Caco-2 (cell line): ENCODE measurements around the gene KIAA1755. TPM values are rescaled to one million over a fixed set of nuclear protein-coding genes. Genes with fewer than 3 reads are reported as not detected.

ENCODE experiments used
- BruUV-seq: library from RNA; stranded (reverse); fragments of 400-500 nt; replicated peaks from 2 replicates; lab custom pipeline; 2021; lab: Mats Ljungman, UMichigan
- CTCF ChIA-PET: fragments of 300-600 bp; sonication (Branson Sonifier 250); formaldehyde crosslinking; loops from one replicate; lab custom pipeline; 2022; ENCODE audit warnings: antibody characterized with exemption; lab: Charles Lee
- POLR2A ChIA-PET: fragments of 300-600 bp; sonication (Branson Sonifier 250); formaldehyde crosslinking; loops from one replicate; lab custom pipeline; 2022; ENCODE audit warnings: antibody characterized with exemption; lab: Charles Lee
- DNase-seq, 2 experiments: peaks; one replicate each; pipeline versions ENCODE4 v3.0.0 to v3.0.0-alpha.2; 2020 to 2022
- H3K27me3 ChIP-seq: replicated peaks from 2 replicates; pipeline ENCODE4 v1.6.0; 2011; ENCODE audit warnings: low read length; ENCODE audit not compliant: control insufficient read depth, insufficient read depth
- H3K36me3 ChIP-seq: 2 replicates; pipeline ENCODE4 v1.5.1; 2011; ENCODE audit warnings: low read length; ENCODE audit not compliant: control insufficient read depth, insufficient read depth
- H3K4me1 ChIP-seq: fragments of 250-450 bp; sonication (Bioruptor Pico); 2 replicates; pipeline ENCODE4 v1.5.1; 2020; ENCODE audit warnings: mild to moderate bottlenecking
- H3K4me3 ChIP-seq: 2 replicates; pipeline ENCODE4 v1.5.1; 2011; ENCODE audit warnings: low read depth, mild to moderate bottlenecking, control low read depth, low read length
- H3K9me3 ChIP-seq: fragments of 250-450 bp; sonication (Bioruptor Pico); 2 replicates; pipeline ENCODE4 v1.5.1; 2020; ENCODE audit warnings: mild to moderate bottlenecking, moderate library complexity
- H3K27ac Mint-ChIP-seq: one replicate; pipeline ENCODE4 v1.8.0; 2022; ENCODE audit warnings: mixed read lengths; ENCODE audit not compliant: unreplicated experiment
- H3K27me3 Mint-ChIP-seq: one replicate; pipeline ENCODE4 v1.8.0; 2022; ENCODE audit warnings: mixed read lengths; ENCODE audit not compliant: insufficient read depth, unreplicated experiment
- H3K36me3 Mint-ChIP-seq: one replicate; pipeline ENCODE4 v1.8.0; 2022; ENCODE audit warnings: mild to moderate bottlenecking, mixed read lengths; ENCODE audit not compliant: insufficient read depth, unreplicated experiment
- H3K4me1 Mint-ChIP-seq: one replicate; pipeline ENCODE4 v1.8.0; 2022; ENCODE audit warnings: low read depth, mixed read lengths; ENCODE audit not compliant: unreplicated experiment
- H3K4me3 Mint-ChIP-seq: one replicate; pipeline ENCODE4 v1.8.0; 2022; ENCODE audit warnings: mild to moderate bottlenecking, moderate library complexity, mixed read lengths; ENCODE audit not compliant: unreplicated experiment
- H3K9me3 Mint-ChIP-seq: one replicate; pipeline ENCODE4 v1.8.0; 2022; ENCODE audit warnings: mixed read lengths; ENCODE audit not compliant: unreplicated experiment
- intact Hi-C: fragments of 100-400 bp; cut with micrococcal nuclease; formaldehyde crosslinking; loops from one replicate; pipeline ENCODE4 v1.10.0; 2022; ENCODE audit not compliant: unreplicated experiment
- total RNA-seq: library from RNA; stranded (reverse); gene quantifications from 2 replicates; pipeline ENCODE4 v1.2.3, GENCODE V29; 2022
- TF ChIP-seq, protein P1 (sequence below), 2 experiments: fragments of 200-600 bp in 1 of 2; IDR thresholded peaks; 1 replicate in 1 of 2; 2 replicates in 1 of 2; pipeline versions ENCODE4 v1.5.1 to v1.8.0; 2011 to 2022; ENCODE audit warnings: antibody characterized with exemption in 1 of 2, control low read depth in 1 of 2, inconsistent platforms in 1 of 2, low read depth in 1 of 2, low read length in 1 of 2, mild to moderate bottlenecking in 1 of 2, moderate library complexity in 1 of 2; ENCODE audit not compliant: insufficient read depth in 1 of 2, severe bottlenecking in 1 of 2, unreplicated experiment in 1 of 2

The KIAA1755 gene
- total RNA-seq, 1 experiment from 2014 or later: 0.20 TPM

GRCh38 chr20:38203337-38203980 is 57.1 kb downstream of the KIAA1755 start:
- intact Hi-C loops: no loop called here
- CTCF ChIA-PET: interaction anchor here (0.8 to 1.2 kb wide), 2 partner anchors 17 to 146 kb away, joined by 3 to 5 read pairs; no protein-coding TSS in a partner anchor
- H3K4me1 Mint-ChIP-seq: no peaks in the 10 kb centered on the region
- no peak overlapping the region for H3K4me3 Mint-ChIP-seq
- TF ChIP-seq, protein P1, sequence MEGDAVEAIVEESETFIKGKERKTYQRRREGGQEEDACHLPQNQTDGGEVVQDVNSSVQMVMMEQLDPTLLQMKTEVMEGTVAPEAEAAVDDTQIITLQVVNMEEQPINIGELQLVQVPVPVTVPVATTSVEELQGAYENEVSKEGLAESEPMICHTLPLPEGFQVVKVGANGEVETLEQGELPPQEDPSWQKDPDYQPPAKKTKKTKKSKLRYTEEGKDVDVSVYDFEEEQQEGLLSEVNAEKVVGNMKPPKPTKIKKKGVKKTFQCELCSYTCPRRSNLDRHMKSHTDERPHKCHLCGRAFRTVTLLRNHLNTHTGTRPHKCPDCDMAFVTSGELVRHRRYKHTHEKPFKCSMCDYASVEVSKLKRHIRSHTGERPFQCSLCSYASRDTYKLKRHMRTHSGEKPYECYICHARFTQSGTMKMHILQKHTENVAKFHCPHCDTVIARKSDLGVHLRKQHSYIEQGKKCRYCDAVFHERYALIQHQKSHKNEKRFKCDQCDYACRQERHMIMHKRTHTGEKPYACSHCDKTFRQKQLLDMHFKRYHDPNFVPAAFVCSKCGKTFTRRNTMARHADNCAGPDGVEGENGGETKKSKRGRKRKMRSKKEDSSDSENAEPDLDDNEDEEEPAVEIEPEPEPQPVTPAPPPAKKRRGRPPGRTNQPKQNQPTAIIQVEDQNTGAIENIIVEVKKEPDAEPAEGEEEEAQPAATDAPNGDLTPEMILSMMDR (IDR thresholded peaks at IDR 0.05; ENCODE audit: insufficient read depth in 1 of 2, low read depth in 1 of 2, low read length in 1 of 2, severe bottlenecking in 1 of 2, unreplicated experiment in 1 of 2): no peak
- H3K27me3 ChIP-seq: no peaks in the 10 kb centered on the region
- H3K36me3 ChIP-seq: no peaks in the 10 kb centered on the region
- POLR2A ChIA-PET: no interaction called here
- DNase-seq: peak in 1 of 2 experiments; percentile 33
- H3K9me3 Mint-ChIP-seq: peaks cover 10% of the 10 kb centered on the region
- BruUV-seq: no TSS peak
- no peaks in the 10 kb centered on the region for H3K4me1 ChIP-seq
- peaks cover 8% of the 10 kb centered on the region for H3K27me3 Mint-ChIP-seq
- H3K36me3 Mint-ChIP-seq: no peaks in the 10 kb centered on the region
- H3K9me3 ChIP-seq: peaks cover 19% of the 10 kb centered on the region
- H3K4me3 ChIP-seq: no peak overlapping the region
- no peak overlapping the region for H3K27ac Mint-ChIP-seq

DNA sequence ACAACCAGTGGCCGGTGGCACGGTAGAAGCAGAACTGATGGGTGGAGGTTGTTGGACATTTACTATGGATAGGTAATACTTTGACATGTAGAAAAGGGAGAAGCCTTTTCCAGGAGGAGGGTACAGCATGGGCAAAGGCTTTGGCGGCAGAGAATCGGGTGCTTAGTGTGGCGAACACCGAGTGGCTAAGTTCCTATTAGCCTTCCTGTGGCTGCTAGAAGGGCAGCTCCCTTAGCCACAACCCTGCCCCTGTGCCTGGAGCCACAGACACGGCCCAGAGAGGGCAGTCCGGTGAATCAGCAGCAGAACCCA is 57.6 kb downstream of the KIAA1755 start:
- Mint-ChIP-seq H3K4me3 (no peak overlapping the region), H3K4me1 (no peaks in the 10 kb centered on the region), H3K27me3 (peaks cover 6% of the 10 kb centered on the region), H3K27ac (no peak overlapping the region), H3K36me3 (no peaks in the 10 kb centered on the region), H3K9me3 (peaks cover 10% of the 10 kb centered on the region)
- TF ChIP-seq, protein P1 (IDR thresholded peaks at IDR 0.05; ENCODE audit: insufficient read depth in 1 of 2, low read depth in 1 of 2, low read length in 1 of 2, severe bottlenecking in 1 of 2, unreplicated experiment in 1 of 2): no peak
- Histone ChIP-seq H3K27me3 (no peaks in the 10 kb centered on the region), H3K9me3 (peaks cover 19% of the 10 kb centered on the region), H3K4me1 (no peaks in the 10 kb centered on the region), H3K4me3 (no peak overlapping the region), H3K36me3 (no peaks in the 10 kb centered on the region)
- BruUV-seq: no TSS peak
- intact Hi-C loops: no loop called here
- ChIA-PET POLR2A (no interaction called here), CTCF (interaction anchor here (1.2 kb wide), 1 partner anchor 18 kb away, joined by 5 read pairs; no protein-coding TSS in a partner anchor)
- no peak for DNase-seq

DNA sequence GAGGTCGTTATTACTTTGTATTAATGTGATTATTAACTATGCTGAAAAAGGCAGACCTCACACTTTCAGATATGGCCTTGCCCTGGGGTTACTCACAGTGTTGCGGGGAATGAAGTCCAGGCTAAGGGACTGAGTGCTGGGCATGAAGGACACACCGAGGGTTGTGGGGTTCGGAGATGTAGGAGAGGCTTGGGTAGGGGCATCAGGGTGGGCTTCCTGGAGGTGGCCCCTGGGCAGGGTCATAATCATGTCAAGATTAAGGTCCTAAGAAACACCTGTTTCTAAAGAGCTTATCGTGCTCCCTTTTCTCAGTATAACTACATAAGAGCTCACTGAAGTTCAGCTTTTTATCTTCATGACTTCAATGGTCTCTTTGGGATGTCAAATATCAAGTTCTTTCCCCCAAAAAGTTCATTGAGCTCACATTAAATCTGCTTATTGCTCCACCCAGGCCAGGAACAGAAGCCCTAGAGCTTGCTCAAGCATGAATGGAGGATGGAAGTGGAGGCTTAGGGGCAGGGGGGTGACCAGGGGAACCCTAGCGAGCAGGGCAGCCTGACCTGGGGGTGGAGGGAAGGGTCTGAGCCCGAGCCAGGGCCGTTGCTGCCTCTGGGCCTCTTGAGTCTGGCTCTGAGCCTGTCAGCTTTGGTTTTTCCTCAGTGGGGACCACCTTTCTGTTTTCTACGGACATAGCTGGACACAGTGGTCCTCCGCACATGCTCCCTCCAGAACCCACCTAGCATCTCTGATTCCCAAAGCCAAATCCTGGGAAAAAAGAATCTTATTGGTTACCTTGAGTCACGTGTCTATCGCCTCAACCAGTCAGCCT is 58.2 kb downstream of the KIAA1755 start:
- Histone ChIP-seq H3K4me3 (no peak overlapping the region), H3K4me1 (no peaks in the 10 kb centered on the region), H3K36me3 (no peaks in the 10 kb centered on the region), H3K9me3 (peaks cover 17% of the 10 kb centered on the region), H3K27me3 (no peaks in the 10 kb centered on the region)
- H3K27ac Mint-ChIP-seq: no peak overlapping the region
- peak in 1 of 2 experiments; percentile 29 for DNase-seq
- ChIA-PET POLR2A (no interaction called here), CTCF (interaction anchor here (0.6 to 1.3 kb wide), 3 partner anchors 18 to 210 kb away, joined by 3 to 5 read pairs (median 3); no protein-coding TSS in a partner anchor)
- TF ChIP-seq, protein P1 (IDR thresholded peaks at IDR 0.05; ENCODE audit: insufficient read depth in 1 of 2, low read depth in 1 of 2, low read length in 1 of 2, severe bottlenecking in 1 of 2, unreplicated experiment in 1 of 2): no peak
- no peaks in the 10 kb centered on the region for H3K4me1 Mint-ChIP-seq
- H3K36me3 Mint-ChIP-seq: no peaks in the 10 kb centered on the region
- peaks cover 10% of the 10 kb centered on the region for H3K9me3 Mint-ChIP-seq
- no TSS peak for BruUV-seq
- H3K4me3 Mint-ChIP-seq: no peak overlapping the region
- intact Hi-C loops: no loop called here
- peaks cover 6% of the 10 kb centered on the region for H3K27me3 Mint-ChIP-seq
